Large intestine (tissue), 3 donors: ENCODE data around the gene SIGLEC1. TPM values are rescaled to one million over a fixed set of nuclear protein-coding genes. Genes with fewer than 3 reads are reported as not detected.
A peak's percentile ranks its signal among the peaks of the same experiment; 100 is the strongest.

ENCODE experiments used
- DNase-seq, 2 donors: peaks; one replicate each; pipeline versions ENCODE4 v3.0.0 to v3.0.0-alpha.2; 2013
- H3K27ac ChIP-seq: one replicate; pipeline ENCODE4 v1.5.1; 2013; ENCODE audit warnings: low read length
- H3K27me3 ChIP-seq: 2 replicates; pipeline ENCODE4 v1.6.1; 2013; ENCODE audit warnings: low read length; ENCODE audit not compliant: control insufficient read depth, insufficient read depth
- H3K36me3 ChIP-seq: 2 replicates; pipeline ENCODE4 v1.6.1; 2013; ENCODE audit warnings: low read length; ENCODE audit not compliant: control insufficient read depth, insufficient read depth
- H3K4me1 ChIP-seq: one replicate; pipeline ENCODE4 v1.6.1; 2013; ENCODE audit warnings: low read length; ENCODE audit not compliant: control insufficient read depth, insufficient read depth
- H3K4me3 ChIP-seq: one replicate; pipeline ENCODE4 v1.5.1; 2013; ENCODE audit warnings: low read length
- H3K9me3 ChIP-seq: one replicate; pipeline ENCODE4 v1.6.1; 2013; ENCODE audit warnings: mild to moderate bottlenecking, low read depth, low read length, moderate library complexity; ENCODE audit not compliant: control insufficient read depth
- WGBS: methylation state at CpG from one replicate; pipeline ENCODE4 v1.1.5; 2013; ENCODE audit warnings: low lambda C conversion rate; ENCODE audit not compliant: insufficient coverage; 5-methylcytosine and 5-hydroxymethylcytosine counted together
- polyA plus RNA-seq: library from polyadenylated mRNA; unstranded; fragments of 120-200 nt; gene quantifications from one replicate; pipeline ENCODE4 v1.2.1, GENCODE V29; 2013

The SIGLEC1 gene
- polyA plus RNA-seq, 1 donor = 4.3 TPM

- Histone ChIP-seq H3K4me1 (no peaks in the 10 kb centered on the region), H3K9me3 (no peaks in the 10 kb centered on the region), H3K27ac (peak overlapping the region; percentile 23), H3K27me3 (peaks cover 29% of the 10 kb centered on the region), H3K4me3 (no peak overlapping the region), H3K36me3 (no peaks in the 10 kb centered on the region)
- DNase-seq = no peak
- 53% methylated on average over 6 of the region's 11 CpGs for WGBS
Observed at GRCh38 chr20:3727401-3728021, 15.1 kb upstream of the SIGLEC1 start.

DNA sequence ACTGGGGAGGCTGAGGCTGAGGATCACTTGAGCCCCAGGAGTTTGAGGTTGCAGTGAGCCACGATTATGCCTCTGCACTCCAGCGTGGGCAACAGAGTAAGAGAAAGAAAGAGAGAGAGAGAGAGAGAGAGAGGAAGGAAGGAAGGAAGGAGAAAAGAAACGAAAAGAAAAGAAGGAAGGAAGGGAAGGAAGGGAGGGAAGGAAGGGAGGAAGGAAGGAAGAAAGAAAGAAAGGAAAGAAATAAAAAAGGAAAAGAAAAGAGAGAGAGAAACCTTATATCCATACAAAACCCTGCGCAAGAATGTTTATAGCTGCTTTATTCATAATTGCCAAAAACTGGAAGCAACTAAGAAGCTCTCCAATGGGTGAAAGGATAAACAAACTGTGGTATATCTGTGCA is 12.0 kb upstream of the SIGLEC1 start:
- 78% methylated on average over 4 of the region's 4 CpGs for WGBS
- H3K27me3 ChIP-seq = peaks cover 13% of the 10 kb centered on the region

DNA sequence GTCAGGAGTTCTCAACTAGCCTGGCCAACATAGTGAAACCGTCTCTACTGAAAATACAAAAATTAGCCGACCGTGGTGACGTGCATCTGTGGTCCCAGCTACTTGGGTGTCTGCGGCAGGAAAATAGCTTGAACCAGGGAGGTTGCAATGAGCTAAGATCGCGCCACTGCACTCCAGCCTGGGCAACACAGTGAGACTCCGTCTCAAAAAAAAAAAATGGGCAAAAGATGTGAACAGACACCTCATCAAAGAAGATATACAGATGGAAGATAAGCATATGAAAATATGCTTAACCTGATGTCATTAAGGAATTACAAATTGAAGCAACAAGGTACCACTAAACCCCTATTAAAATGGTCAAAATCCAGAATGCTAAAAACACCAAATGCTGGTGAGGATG is 10.9 kb upstream of the SIGLEC1 start:
- no peak for DNase-seq
- no peak overlapping the region for H3K27ac ChIP-seq
- no peak overlapping the region for H3K4me3 ChIP-seq
- peaks cover 9% of the 10 kb centered on the region for H3K27me3 ChIP-seq
- no peaks in the 10 kb centered on the region for H3K36me3 ChIP-seq
- 100% methylated on average over 3 of the region's 8 CpGs for WGBS
- no peaks in the 10 kb centered on the region for H3K4me1 ChIP-seq
- no peaks in the 10 kb centered on the region for H3K9me3 ChIP-seq

More for the DNA sequence above, 12.0 kb upstream of the SIGLEC1 start:
- H3K4me3 ChIP-seq = no peak overlapping the region
- H3K4me1 ChIP-seq = no peaks in the 10 kb centered on the region
- no peaks in the 10 kb centered on the region for H3K9me3 ChIP-seq
- no peak for DNase-seq
- H3K27ac ChIP-seq = no peak overlapping the region
- H3K36me3 ChIP-seq = no peaks in the 10 kb centered on the region

GRCh38 chr20:3721912-3722311 is 9.5 kb upstream of the SIGLEC1 start:
- WGBS = 40% methylated on average over 1 of the region's 4 CpGs
- Histone ChIP-seq H3K27me3 (no peaks in the 10 kb centered on the region), H3K9me3 (no peaks in the 10 kb centered on the region), H3K27ac (no peak overlapping the region), H3K4me3 (no peak overlapping the region), H3K4me1 (no peaks in the 10 kb centered on the region), H3K36me3 (no peaks in the 10 kb centered on the region)
- no peak for DNase-seq

DNA sequence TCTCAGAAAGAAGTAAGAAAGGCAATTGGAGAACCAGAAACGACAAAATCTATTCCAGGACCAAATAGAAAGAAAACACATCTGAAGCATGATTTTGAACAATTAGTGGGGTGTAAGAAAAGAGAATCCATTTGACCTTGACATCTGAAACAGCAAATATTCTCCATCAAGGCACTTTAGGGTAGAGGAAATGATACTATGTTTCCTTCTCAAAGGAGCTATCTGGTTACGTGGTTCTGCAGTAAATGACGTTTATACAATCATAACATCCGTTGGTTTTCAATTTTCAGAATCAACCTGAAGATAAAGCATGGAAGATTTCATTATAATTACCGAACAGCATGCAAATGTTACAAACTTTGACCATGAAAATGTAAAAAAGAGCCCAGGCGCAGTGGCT is 8.2 kb upstream of the SIGLEC1 start:
- WGBS = no CpG with 5 or more reads among the region's 6 CpGs

DNA sequence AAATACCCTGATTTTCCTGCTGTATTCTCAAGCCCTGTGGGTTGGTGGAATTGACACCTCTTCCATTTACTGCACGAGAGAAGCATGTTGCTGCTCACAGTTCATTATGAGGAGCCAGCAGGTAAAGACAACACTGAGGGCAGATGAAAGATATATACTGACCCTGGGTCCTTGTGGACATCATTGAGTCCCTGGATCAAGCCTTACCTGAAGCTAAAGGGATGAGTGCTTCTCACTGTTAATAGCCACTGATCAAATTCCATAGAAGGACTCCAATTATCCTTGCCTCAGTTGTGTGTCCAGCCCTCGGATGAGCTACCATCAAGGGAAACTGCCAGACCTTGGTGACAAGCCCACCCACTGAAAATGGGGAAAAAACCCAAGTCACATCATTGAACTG is 7.7 kb upstream of the SIGLEC1 start:
- no peak overlapping the region for H3K4me3 ChIP-seq
- H3K27me3 ChIP-seq = no peaks in the 10 kb centered on the region
- no peak overlapping the region for H3K27ac ChIP-seq
- H3K36me3 ChIP-seq = no peaks in the 10 kb centered on the region
- no peaks in the 10 kb centered on the region for H3K4me1 ChIP-seq
- no peak for DNase-seq
- WGBS = 100% methylated on average over 1 of the region's 2 CpGs
- no peaks in the 10 kb centered on the region for H3K9me3 ChIP-seq

More for the DNA sequence above, 8.2 kb upstream of the SIGLEC1 start:
- Histone ChIP-seq H3K4me3 (no peak overlapping the region), H3K27me3 (no peaks in the 10 kb centered on the region), H3K36me3 (no peaks in the 10 kb centered on the region), H3K27ac (no peak overlapping the region), H3K4me1 (no peaks in the 10 kb centered on the region), H3K9me3 (no peaks in the 10 kb centered on the region)
- no peak for DNase-seq

- Histone ChIP-seq H3K27me3 (no peaks in the 10 kb centered on the region), H3K9me3 (no peaks in the 10 kb centered on the region), H3K36me3 (no peaks in the 10 kb centered on the region), H3K27ac (no peak overlapping the region), H3K4me3 (no peak overlapping the region), H3K4me1 (no peaks in the 10 kb centered on the region)
- no CpG with 5 or more reads among the region's 4 CpGs for WGBS
- DNase-seq = no peak
Observed at GRCh38 chr20:3719046-3719445, 6.6 kb upstream of the SIGLEC1 start.

DNA sequence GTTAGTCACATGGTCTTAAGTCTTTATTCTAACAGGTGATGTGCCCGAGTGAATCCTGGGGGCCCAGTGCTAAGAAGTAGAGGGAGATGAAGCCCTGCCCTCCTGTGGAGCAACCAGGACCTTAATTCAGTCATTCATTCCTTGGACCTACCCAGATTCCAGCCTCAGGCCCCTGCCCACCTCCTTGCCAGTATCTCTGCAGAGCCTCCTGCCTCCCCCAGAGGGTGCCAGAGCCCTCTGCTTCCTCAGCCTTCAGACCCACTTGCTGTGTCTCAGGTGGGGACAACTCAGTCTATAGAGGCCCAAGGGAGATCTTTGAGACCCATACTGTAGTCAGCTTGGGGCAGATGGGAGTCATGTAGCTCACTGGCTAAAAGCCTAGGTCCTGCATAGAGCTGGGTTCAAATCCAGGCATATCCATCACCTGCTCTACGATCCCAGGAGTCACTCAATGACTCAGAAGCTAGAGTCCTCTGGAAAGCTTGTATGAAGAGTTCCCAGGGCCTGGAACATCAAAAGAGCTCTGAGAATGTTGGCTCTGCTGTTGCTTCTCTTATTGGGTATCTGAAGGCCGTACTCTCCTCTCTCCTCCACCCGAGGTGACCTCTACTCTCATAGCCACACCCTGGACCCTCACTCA is 3.9 kb upstream of the SIGLEC1 start:
- no peaks in the 10 kb centered on the region for H3K27me3 ChIP-seq
- no peaks in the 10 kb centered on the region for H3K9me3 ChIP-seq
- no peaks in the 10 kb centered on the region for H3K36me3 ChIP-seq
- no peak overlapping the region for H3K4me3 ChIP-seq
- peak in 1 of 2 donors; percentile 33 for DNase-seq
- no CpG with 5 or more reads among the region's 4 CpGs for WGBS
- H3K4me1 ChIP-seq = no peaks in the 10 kb centered on the region
- no peak overlapping the region for H3K27ac ChIP-seq

DNA sequence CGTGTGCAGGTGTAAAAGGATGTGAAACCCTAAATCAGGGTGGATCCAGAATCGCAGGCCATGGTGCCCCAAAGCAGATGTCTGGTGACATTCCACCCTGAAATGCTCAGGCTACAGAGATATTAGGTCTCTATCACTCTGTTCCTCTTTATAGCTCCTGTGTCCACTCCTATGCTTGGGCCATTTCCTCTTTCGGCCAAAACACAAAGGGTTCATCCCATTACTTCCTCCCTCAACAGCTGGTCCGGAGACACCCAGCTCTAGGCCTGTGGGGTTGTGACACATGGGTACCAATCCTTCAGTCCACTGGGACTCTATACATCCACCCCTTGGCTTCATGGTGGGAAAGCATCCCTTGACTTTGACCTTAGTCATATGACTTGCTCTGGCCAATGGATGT is 1.7 kb upstream of the SIGLEC1 start:
- no peaks in the 10 kb centered on the region for H3K4me1 ChIP-seq
- no peak for DNase-seq
- no CpG with 5 or more reads among the region's 4 CpGs for WGBS
- H3K4me3 ChIP-seq = no peak overlapping the region
- H3K36me3 ChIP-seq = no peaks in the 10 kb centered on the region
- H3K27ac ChIP-seq = no peak overlapping the region
- no peaks in the 10 kb centered on the region for H3K9me3 ChIP-seq
- peaks cover 2% of the 10 kb centered on the region for H3K27me3 ChIP-seq

GRCh38 chr20:3711484-3711941 is 887 bp downstream of the SIGLEC1 start:
- no peaks in the 10 kb centered on the region for H3K4me1 ChIP-seq
- no peak overlapping the region for H3K27ac ChIP-seq
- WGBS = no CpG with 5 or more reads among the region's 4 CpGs
- DNase-seq = no peak
- peaks cover 2% of the 10 kb centered on the region for H3K27me3 ChIP-seq
- no peaks in the 10 kb centered on the region for H3K9me3 ChIP-seq
- no peaks in the 10 kb centered on the region for H3K36me3 ChIP-seq
- no peak overlapping the region for H3K4me3 ChIP-seq
